GM18499 (cell line): ENCODE measurements around the gene PLB1.

Experiments
- ATAC-seq: cut with Tn5 transposase; IDR thresholded peaks from one replicate; pipeline ENCODE4 v1.9.1; 2021; ENCODE audit warnings: moderate number of reproducible peaks; ENCODE audit not compliant: insufficient read depth, unreplicated experiment

PLB1 gene, protein sequence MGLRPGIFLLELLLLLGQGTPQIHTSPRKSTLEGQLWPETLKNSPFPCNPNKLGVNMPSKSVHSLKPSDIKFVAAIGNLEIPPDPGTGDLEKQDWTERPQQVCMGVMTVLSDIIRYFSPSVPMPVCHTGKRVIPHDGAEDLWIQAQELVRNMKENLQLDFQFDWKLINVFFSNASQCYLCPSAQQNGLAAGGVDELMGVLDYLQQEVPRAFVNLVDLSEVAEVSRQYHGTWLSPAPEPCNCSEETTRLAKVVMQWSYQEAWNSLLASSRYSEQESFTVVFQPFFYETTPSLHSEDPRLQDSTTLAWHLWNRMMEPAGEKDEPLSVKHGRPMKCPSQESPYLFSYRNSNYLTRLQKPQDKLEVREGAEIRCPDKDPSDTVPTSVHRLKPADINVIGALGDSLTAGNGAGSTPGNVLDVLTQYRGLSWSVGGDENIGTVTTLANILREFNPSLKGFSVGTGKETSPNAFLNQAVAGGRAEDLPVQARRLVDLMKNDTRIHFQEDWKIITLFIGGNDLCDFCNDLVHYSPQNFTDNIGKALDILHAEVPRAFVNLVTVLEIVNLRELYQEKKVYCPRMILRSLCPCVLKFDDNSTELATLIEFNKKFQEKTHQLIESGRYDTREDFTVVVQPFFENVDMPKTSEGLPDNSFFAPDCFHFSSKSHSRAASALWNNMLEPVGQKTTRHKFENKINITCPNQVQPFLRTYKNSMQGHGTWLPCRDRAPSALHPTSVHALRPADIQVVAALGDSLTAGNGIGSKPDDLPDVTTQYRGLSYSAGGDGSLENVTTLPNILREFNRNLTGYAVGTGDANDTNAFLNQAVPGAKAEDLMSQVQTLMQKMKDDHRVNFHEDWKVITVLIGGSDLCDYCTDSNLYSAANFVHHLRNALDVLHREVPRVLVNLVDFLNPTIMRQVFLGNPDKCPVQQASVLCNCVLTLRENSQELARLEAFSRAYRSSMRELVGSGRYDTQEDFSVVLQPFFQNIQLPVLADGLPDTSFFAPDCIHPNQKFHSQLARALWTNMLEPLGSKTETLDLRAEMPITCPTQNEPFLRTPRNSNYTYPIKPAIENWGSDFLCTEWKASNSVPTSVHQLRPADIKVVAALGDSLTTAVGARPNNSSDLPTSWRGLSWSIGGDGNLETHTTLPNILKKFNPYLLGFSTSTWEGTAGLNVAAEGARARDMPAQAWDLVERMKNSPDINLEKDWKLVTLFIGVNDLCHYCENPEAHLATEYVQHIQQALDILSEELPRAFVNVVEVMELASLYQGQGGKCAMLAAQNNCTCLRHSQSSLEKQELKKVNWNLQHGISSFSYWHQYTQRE (N-terminal part only)

DNA sequence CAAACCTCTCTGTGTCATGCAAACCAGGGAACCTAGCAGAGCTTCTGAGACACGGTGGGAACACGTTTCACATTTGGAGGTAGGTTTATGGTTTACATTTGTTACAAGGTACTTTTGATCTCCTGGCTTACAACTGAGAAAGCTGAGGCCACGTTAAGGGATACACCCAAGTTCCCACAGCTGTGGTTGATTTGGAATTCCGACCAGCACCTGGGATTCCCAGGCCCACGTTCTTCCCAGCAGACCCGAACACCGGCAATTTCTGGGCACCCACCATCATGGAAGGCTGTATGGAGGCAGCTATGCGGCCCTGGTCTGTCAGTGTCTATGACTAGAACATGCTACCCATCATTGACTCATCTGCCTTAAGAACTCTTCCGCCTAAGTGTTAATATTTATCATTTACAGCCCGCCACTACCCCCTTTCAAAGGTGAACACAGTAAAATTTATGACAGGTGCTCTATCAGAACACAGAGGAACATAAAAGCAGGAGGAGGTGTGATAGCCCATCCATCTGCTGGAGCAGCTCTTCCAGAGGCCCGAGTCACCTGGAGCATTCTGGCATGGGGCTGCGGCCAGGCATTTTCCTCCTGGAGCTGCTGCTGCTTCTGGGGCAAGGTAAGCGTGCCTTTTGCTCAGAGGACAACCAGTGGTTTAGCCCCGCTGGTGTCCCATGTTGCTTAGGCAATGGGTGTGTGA is at the start of gene PLB1:
PLB1 (plus strand) TSS at position 510 of the 700 bp plus-strand sequence; CDS start at position 565, 55 bp downstream.
- no peak for ATAC-seq

DNA sequence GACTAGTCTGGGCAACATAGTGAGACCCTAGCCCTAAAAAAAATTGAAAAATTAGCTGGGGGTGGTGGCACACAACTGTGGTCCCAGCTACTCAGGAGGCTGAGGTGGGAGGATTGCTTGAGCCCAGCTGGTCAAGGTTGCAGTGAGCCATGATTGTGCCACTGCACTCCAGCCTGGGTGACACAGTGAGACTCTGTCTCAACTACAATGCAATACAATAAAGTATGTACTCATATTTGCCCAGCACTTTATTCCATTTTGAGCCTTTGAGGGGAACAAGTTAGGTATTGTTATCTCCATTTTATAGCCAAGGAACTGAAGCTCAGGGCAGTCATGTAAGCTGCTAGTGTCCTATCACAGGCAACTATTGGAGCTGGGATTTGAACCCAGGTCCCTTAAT is 49.3 kb upstream of the PLB1 start:
- no peak for ATAC-seq

GRCh38 chr2:28447086-28447485 is 48.8 kb upstream of the PLB1 start:
- ATAC-seq, result no peak

- no peak for ATAC-seq
Observed at GRCh38 chr2:28447943-28448792, 47.7 kb upstream of the PLB1 start.

- no peak for ATAC-seq
Observed at GRCh38 chr2:28448793-28449100, 47.1 kb upstream of the PLB1 start.

DNA sequence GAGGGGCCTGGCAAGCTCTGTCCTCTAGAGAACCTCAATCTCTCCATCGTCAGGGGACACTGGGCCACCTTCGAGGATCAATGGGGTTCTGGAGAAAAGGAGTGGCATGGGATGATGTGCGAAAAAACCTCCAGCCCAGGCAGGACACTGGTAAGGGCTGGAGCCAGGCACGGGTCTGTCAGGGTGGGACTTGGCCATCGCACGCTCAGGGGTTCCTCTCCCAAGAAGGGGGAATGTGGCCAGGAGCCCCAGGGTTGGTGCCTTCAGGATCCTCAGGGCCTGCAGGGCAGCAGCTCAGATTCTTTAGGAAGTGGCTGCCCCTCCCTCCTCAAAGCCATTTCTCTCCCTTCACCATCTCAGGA is 46.8 kb upstream of the PLB1 start:
- ATAC-seq, result no peak

GRCh38 chr2:28449488-28450395 is 46.1 kb upstream of the PLB1 start:
- ATAC-seq, result no peak

GRCh38 chr2:28450901-28451565 is 44.8 kb upstream of the PLB1 start:
- no peak for ATAC-seq

GRCh38 chr2:28451793-28452533 is 43.9 kb upstream of the PLB1 start:
- ATAC-seq, result no peak

DNA sequence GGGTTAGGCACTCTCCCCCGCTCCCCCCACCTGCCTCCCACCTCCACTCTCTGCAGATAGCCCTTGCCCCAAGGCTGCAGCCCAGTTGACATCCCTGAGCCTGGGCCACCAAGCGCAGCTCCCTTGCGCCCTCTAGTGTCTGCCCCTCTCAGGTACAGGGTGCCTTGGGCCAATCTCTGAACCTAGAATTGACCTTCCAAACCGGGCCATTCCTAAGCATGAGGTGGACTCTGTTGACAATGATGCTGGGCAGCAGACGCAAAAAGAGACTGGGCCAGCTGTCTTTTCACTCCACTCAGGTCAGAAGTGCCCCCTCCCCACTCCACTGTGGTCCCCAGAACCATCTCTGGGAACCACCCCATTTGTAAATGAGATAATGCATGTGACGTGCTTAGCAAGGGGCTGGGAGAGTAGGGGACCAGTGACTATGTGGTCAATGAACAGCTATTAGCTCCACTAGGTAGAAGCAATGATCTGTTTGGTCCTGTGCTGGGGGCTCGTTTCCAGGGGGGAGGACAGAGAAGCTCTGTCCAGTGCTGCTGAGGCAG is 43.3 kb upstream of the PLB1 start:
- no peak for ATAC-seq

GRCh38 chr2:28453396-28453795 is 42.5 kb upstream of the PLB1 start:
- ATAC-seq, result no peak

- no peak for ATAC-seq
Observed at GRCh38 chr2:28454016-28454930, 41.6 kb upstream of the PLB1 start.

GRCh38 chr2:28457237-28457636 is 38.6 kb upstream of the PLB1 start:
- ATAC-seq, result no peak

DNA sequence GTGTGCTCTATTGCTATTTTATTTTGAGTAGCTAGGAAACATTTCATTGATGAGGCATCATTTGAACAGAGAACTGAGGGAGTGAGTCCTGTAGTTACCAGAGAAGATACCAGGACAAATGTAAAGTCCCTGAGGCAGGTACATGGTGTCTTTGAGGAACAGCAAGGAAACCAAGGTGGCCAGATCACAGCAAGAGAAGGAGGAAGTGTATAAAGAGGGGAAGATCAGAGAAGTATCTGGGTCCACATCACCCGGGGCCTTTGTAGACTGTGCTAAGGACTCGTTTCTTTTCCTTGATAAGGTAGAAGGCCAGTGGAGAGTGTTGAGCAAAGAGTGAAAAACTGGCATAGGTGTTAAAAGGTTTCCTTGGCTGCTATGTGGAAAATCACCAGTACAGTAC is 34.8 kb upstream of the PLB1 start:
- no peak for ATAC-seq

DNA sequence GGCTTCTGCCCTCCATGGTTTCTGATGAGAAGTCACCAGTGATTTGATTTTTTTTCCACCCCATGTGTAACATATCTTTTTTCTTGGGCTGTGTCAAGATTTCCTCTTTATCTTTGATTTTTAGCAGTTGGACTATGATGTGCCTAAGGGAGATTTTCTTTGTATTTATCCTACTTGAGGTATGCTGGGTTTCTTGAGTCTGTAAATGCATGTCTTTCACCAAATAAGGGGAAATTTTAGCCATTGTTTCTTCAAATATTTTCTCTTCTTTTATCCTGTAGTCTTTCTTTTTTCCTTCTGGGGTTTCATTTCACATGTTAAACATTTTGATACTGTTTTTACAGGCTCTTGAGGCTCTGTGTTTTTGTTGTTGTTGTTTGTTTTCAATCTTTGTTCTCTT is 33.7 kb upstream of the PLB1 start:
- no peak for ATAC-seq
